HFF-Myc (cell line): ENCODE results near the gene SLC6A13.

Experiments
- DNase-seq: peaks from one replicate; pipeline ENCODE4 v3.0.0-alpha.2; 2011; ENCODE audit warnings: low read depth; ENCODE audit errors: extremely low read depth
- H3K4me3 ChIP-seq: replicated peaks from 2 replicates; pipeline ENCODE4 v1.5.1; 2011; ENCODE audit warnings: low read depth, mild to moderate bottlenecking, control low read depth, low read length
- TF ChIP-seq, protein P1 (sequence below): IDR thresholded peaks from 2 replicates; pipeline ENCODE4 v1.5.1; 2012; ENCODE audit warnings: mild to moderate bottlenecking, low read depth, low read length, control low read depth; ENCODE audit errors: missing control alignments

Gene SLC6A13

DNA sequence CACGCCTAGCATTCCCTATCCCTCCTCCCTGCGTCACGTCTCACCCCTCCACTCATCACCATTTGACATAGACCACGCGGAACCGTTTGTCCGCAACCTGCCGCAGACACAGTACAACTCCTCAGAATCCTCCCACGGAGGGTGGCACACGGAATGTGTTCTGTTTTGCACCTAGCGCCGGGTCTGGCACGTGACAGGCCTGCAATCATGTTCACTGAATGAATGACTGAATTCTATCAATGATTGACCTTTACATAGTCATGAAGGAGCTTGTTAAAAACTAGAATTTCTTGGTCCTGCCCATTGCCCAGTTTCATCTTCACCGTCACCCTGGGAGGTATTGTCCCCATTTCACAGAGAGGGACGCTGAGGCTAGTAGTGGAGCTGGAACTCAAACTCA, 53.4 kb downstream of the SLC6A13 start:
- DNase-seq = no peak
- no peak overlapping the region for H3K4me3 ChIP-seq
- TF ChIP-seq, protein P1, sequence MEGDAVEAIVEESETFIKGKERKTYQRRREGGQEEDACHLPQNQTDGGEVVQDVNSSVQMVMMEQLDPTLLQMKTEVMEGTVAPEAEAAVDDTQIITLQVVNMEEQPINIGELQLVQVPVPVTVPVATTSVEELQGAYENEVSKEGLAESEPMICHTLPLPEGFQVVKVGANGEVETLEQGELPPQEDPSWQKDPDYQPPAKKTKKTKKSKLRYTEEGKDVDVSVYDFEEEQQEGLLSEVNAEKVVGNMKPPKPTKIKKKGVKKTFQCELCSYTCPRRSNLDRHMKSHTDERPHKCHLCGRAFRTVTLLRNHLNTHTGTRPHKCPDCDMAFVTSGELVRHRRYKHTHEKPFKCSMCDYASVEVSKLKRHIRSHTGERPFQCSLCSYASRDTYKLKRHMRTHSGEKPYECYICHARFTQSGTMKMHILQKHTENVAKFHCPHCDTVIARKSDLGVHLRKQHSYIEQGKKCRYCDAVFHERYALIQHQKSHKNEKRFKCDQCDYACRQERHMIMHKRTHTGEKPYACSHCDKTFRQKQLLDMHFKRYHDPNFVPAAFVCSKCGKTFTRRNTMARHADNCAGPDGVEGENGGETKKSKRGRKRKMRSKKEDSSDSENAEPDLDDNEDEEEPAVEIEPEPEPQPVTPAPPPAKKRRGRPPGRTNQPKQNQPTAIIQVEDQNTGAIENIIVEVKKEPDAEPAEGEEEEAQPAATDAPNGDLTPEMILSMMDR = no peak

DNA sequence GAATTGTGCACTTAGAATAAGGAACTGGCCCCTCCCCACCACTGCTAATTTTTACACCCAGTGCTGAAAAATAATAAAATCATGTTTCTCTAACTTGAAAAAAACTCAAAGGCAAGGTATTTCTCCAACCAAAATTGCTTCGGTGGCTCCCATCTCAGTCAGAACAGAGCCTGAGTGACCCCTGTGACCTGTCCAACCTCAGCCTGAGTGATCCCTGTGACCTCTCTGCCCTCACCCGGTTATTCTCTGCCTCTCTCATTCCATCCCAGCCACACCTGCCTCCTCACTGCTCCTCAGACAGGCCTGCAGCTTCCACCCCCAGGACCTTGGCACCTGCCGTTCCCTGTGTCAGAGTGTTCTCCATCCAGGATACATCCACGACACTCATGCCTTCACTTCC, 53.8 kb downstream of the SLC6A13 start:
- no peak for DNase-seq
- TF ChIP-seq, protein P1 = no peak

DNA sequence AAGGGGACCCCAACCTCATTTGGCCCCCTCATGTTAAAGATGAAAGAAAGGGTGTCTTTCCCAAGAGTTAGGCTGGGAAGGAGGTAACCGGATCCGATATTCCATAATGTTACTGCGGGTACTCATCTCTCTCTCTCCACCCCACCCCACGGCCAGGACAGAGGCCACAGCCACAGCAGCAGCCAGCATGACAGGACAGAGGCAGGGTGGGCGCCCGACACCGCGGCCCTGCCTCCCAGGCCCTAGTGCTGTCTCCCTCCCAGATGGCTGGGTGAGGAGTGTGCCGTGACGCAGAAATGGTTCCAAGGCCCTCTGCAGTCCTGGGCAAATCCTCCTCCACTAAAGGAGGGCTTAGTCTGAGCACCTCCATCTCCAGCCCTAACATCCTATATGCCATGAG, 54.8 kb downstream of the SLC6A13 start:
- no peak for DNase-seq
- TF ChIP-seq, protein P1 = no peak
- H3K4me3 ChIP-seq = no peak overlapping the region

More for the DNA sequence above, 53.8 kb downstream of the SLC6A13 start:
- no peak overlapping the region for H3K4me3 ChIP-seq

DNA sequence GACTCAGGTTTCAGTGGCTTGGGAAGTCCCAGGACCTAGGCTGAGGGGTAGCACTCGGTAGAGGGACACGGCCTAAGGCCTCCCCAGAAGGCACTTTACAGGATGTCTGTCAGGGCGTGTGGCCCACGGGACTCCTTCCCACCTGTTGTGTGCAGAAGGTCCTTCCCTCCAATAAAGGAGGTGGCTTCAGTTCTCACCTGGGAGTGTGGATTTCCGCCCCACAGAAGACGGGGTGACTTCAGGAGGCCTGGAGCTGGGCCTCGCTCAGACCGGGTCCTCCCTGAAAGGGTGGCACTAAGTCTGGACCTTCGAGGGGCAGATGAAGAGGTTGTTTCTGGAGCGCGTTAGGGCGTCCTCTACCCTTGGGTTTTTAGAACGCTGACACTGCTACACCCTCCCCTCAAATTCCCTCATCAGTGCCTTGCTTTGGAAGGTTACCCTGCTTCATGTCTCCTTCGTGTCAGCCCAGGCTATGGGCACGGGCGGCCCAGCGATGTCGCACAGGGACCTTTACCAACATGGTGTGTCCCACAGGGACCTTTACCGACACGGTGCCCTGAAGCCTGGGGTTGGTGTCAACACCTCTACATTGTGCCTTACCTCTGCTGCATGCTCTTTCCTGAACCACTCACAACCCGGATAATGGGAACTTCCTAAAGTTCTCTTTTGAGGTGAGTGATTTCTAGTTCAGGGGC, 55.7 kb downstream of the SLC6A13 start:
- no peak for DNase-seq
- H3K4me3 ChIP-seq = no peak overlapping the region

DNA sequence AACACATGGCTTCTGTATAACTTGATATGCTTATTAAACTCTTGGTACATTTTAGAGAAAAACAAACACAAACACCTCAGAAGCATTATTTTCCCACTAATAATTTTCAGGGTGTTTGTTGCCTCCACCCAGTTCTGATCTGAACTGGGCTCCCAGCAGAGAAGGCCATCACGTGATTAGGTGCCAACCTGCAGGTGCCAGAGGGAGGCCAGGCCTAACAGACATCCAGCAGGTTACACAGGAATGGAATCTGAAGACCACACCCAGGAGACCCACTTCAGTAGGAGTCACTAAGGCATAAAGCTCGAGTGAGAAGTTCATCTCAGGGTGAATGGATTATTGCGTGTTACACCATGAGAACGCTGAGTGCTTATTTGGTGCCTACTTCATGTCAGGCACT, 57.6 kb downstream of the SLC6A13 start:
- no peak overlapping the region for H3K4me3 ChIP-seq
- TF ChIP-seq, protein P1 = no peak
- DNase-seq = no peak

More for the DNA sequence above, 55.7 kb downstream of the SLC6A13 start:
- TF ChIP-seq, protein P1 = no peak

DNA sequence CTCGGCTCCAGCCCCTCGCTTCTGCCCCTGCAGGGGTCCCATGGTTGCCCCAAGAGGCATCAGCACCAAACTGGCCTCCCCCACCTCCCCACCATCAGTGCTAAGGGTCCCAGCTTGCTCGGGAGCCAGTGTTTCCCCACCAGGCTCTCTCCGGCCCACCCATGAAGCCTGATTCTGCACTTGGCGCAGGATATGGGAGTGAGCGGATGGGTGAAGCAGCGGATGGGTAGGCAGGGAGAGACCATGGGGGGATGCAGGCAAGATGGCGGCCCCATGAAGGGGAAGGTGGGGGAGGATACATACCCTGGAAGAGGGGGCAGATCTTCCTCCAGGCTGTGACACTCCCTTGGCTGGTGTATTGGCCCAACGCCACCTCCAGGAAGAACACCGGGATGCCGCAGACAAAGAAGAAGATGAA, 58.4 kb downstream of the SLC6A13 start:
- no peak for DNase-seq
- no peak overlapping the region for H3K4me3 ChIP-seq
- TF ChIP-seq, protein P1 = no peak
